GM19193 (cell line): ENCODE results near the gene DNAJA2.

Experiments used
- POLR2A ChIP-seq: IDR thresholded peaks from 4 replicates; pipeline ENCODE4 v1.6.1; 2011; ENCODE audit not compliant: insufficient read depth, insufficient read length; ENCODE audit errors: extremely low read depth

DNAJA2 gene

DNA sequence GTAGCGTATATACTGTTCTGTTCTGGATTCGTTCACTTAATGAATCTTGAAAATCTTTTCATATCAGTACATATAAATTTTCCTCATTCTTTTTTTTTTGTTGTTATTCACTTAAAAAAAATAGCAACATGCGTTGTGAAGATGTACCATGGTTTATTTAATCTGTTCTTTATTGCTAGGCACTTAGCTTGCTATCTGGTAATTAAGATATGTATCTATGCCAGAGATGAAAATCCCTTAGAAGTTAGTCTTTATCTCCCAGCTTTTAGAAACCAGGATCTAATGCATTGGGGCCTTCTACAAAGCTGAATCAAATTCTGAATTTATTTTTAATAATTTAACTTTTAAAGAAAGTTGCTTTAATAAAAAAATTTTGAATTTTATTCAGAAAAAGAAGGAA lies 13.0 kb upstream of the DNAJA2 start:
- no peak for TF ChIP-seq POLR2A

DNA sequence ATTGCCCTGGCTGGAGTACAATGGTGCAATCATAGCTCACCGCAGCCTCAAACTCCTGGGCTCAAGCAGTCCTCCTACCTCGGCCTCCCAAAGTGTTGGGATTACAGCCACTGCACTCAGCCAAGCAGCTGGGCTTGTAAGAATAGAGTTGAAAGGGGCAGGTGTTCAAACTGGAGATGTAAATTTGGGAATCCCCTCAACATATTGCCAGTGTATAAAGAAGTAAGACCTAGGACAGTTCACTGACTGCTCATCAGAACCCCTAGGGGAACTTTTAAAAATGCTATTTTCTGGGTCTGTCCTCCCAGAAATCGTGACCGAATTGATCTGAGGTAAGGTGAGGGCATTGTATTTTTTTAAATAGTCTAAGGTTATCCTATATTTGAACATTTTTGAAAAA lies 8.9 kb upstream of the DNAJA2 start:
- no peak for TF ChIP-seq POLR2A

DNA sequence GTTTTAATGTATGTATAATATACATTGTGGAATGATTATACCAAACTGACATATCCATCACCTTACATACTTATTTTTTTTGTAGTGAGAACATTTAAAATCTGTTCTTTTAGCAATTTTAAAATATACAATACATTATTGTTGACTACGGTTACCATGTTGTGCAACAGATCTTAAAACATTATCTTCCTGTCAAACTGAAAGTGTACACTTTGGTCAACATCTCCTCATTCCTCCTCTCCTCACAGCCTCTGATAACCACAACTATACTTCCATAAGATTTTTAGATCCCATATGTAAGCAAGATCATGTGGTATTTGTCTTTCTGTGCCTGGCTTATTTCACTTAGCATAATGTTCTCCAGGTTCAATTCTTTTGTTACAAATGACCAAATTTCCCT lies 7.5 kb upstream of the DNAJA2 start:
- TF ChIP-seq POLR2A: no peak

DNA sequence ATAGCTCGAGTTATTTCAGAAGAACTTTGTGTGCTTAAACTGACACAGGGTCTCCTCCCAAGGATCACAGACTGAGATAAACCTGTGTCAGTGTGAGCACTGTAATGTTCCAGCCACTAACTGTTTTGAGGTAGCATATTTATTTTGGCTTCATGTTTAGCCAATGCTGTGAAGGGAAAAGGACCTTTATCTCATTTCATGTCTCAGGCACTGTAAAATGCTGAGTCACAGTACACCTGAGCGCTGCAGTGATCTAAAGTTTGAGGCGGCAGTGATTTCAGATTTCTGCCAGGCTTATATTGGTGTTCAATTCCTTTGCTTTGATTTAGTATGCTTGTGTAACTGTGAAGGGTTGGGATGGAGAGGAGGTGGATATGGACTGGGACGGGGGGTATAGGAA lies 3.1 kb upstream of the DNAJA2 start:
- no peak for TF ChIP-seq POLR2A

DNA sequence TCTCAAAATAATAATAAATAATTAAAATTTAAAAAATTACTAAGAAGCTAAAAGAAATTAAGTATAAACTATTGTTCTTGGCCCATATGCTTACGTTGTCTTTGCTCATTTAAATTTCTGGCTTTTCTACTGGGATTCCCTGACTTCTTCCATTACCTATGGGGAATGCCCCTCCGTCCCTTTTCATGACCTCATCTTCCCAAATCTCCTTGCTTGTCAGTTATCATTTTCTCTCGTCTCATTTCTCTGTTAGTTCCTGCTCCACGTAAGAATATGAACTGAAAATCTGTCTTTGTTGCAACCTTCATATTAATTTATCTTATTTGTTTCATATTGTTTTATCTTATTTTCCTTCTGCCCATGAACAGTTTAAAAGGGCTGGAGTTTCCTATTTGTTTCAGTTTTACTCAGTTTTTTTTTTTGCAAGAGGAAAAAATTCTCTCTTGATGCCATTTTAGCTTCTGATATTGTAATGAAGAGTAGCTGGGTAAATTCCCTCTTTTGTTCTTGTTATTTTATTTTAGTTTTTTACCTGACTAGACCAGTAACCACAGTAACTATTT lies 2.5 kb upstream of the DNAJA2 start:
- no peak for TF ChIP-seq POLR2A

DNA sequence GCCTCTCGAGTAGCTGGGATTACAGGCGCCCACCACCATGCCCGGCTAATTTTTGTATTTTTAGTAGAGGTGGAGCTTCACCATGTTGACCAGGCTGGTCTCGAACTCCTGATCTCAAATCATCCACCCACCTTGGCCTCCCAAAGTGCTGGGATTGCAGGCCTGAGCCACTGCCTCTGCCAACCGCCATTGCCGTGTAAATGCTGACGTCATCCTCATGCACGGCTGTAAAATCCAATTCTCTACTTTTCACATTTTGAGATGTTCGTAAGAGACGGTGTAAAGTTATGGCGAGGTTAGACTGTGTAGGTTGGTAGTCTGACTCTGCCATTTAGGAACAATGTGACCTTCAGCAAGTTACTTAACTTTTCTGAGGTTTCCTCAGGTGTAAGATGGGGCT lies 1.7 kb upstream of the DNAJA2 start:
- no peak for TF ChIP-seq POLR2A

DNA sequence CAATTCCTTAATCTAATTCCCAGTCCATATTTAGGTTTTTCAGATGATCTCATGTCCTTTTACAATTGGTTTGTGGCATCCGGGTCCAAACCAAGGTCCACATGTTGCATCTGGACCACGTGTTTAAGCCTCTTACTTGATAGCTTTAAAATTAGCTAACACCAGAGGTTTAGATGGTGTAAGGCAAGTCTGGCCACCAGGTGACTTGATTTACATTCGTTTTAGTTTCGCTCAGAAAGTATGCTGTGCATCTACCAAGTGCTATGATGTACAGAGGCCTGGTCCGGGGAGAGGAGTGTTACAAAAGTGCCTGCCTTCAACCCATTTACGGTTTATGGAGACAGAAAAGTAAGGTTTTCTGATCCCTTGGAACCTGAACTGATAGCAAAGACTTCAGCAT lies 878 bp upstream of the DNAJA2 start:
- no peak for TF ChIP-seq POLR2A

DNA sequence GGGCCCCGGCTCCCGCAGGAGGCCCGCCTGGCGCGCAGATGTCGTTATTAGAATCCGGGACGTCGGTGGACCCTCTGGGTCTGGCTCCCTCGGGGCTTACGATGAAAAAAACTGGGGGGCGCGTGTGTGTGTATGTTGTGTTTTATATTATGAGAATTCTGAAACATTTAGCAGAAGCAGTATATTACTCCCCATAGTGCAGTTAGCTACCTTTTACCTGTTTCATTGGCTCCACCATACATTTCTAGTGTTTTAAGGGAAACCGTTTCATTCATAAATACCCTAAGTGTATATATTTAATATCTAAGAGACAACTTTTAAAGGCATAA lies 486 bp upstream of the DNAJA2 start:
- TF ChIP-seq POLR2A: no peak

DNA sequence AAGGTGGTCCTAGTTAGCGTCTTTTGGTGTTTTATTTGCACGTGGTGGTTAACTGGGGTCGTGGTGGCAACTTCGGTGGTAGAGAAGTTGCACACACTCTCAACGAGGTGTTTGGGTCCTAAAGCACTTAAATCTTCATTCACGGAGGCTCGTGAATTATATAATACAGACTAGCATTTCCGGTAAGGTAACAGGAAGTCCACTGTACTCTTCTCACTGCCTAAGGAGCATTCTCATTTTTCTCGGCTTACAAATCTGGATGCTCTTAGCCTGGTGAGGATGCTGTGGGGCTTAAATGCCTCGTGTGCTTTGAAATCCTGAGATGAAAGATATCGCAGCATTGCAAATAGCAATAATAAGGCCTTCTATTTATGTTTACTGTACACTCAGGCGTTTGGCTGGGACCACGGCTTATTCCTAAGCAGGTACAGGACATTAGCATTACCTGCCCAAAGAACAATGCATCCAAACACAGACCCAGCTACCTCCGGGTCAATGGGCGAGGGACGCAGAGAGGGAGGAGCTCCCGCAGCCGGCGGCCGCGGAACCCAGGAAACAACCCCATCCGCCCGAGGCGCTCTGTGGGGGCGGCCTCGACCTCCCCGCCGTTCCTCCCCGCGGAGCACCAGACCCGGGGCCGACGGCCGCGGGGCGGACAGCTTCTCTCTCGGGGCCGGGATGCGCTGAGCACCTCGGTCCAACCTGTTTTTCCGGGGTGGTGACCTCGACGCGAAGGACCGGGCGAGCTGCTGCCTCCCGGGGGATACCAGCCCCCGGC lies 856 bp downstream of the DNAJA2 start:
- peak; percentile 8 for TF ChIP-seq POLR2A

DNA sequence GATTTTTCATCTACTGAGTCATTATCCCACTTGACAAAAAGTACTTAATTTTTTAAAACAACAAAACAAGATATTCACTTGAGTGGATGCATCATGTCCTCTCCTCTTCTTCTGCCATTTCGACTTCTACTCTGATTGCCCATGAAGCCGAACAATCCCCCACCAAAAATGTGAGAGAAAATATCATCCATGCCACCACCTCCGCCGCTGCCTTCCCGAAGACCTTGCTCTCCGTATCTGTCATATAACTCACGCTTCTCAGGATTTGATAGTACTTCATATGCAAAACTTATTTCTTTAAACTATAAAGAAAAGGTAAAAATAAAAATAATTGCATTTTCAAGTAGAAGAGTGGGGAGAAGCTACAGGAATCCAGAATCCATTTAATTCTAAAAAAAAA lies 2.2 kb downstream of the DNAJA2 start:
- no peak for TF ChIP-seq POLR2A

DNA sequence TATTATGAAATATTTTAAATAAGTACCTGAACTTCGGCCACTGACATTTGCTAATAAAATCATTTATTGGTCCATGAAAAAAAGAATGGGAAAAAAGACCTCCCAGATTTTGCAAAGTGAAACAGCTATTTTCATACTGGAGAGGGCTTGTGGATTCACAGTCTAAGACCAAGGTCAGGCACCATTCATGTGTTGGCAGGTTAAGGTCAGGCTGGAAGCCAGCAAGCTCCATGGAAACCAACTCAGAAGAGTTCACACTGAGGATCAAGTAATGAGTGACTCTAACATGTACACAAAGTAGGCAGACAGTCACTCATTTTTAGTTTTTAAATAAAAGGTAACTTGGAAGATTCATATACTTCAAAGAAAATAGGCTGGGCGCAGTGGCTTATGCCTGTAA lies 3.4 kb downstream of the DNAJA2 start:
- TF ChIP-seq POLR2A: no peak

DNA sequence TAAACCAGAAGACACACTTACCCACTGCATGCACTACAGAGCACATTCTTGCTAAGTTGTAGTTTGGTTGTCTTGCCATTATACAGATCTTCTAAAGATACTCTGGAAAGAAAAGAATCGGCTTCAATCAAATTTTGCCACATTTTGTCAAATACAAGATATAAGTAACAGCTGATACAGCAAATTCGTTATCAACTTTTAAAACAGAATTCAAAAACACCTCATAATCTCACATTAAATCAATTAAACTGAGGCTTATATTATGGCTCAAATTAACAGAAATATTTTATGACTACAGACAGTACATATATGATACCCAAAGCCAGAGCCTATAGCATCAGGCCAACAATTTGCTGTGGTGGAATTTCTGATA lies 5.4 kb downstream of the DNAJA2 start:
- no peak for TF ChIP-seq POLR2A

DNA sequence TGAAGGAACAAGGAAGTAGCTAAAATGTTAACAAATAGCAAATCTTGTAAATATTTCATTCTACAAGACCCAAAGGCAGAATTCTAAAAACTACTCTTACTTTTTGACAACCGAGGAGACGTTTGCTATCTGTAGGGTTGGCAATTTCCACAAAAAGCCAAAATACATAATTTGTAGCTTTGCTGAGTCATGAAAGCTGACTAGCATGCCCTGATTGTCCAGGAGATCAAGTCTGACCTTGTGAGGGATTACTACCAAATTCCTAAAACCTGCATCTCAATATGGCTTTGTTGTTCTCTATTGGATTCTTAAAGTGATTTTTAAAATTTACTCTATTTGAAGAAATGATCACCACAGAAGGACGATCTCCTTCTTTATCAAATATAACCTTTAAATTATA lies 10.8 kb downstream of the DNAJA2 start:
- no peak for TF ChIP-seq POLR2A

DNA sequence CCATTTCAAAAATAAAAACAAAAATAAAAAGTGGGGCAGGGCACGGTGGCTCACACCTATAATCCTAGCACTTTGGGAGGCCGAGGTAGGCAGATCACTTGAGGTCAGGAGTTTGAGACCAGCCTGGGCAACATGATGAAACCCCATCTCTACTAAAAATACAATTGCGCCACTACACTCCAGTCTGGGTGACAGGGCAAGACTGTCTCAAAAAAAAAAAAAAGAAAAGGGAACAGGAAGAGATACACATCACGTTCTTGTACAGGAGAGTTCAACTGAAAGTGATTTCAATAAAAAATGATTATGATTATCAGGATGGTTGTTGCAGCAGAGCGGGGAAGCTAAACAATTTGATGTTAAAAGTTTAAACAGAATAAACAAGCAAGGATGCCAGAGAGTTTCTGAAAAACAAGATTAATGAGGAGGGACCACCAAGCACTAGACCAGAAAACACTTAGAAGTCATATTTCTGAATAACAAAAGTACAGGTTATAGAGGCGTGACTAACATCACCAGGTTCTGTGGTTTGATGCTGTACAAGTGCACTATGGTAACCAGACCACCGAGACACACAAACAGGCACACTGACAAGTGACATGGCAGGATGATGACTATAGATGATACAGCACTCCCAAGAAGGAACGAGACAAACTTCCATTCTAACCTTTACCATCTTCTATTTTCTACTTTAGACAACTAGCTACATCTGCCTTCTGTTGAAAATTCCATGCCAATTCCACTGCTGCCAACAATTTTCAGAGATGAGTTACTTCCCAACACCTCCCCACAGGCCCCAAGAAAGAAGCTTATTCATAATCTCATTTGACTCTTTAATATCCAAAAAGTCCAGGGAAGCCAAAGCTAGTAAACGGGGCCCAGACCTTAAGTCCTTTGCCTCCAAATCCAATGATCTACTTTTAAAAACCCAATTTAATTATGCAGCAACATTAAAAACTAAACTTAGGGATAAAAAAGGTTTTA lies 11.8 kb downstream of the DNAJA2 start:
- no peak for TF ChIP-seq POLR2A

DNA sequence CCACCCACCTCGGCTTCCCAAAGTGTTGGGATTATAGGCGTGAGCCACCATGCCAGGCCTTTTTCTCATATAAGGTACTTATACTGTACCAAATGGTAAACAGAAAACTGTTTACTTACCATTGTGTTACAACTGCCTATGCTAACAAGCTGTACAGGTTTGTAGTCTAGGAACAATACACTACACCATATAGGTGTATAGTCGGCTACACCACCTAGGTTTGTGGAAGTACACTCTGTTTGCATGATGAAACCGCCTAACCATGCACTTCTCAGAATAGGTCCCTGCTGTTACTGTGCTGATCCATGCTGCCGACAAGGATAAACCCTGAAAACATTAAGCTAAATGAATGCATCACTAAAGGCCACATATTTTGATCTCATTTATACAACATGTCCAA lies 18.9 kb downstream of the DNAJA2 start:
- TF ChIP-seq POLR2A: no peak

DNA sequence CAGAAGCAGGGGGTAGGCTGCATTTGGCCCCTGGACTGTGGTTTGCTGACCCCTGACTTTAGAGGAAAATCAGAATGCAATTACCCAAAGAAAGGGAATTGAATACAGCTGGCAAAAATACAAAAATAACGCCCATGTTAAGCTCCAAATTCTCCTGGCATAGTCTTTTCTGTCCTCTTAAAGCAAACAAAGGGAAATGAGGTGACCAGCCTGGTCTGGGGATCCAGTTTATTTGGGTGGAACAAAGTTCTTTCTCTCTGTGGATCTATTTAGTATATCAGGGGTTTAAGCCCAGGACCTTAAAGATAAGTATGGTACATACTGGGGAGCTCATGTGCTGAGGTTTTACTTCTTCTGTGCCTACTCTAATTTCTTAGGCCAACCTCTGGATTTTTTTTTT lies 23.5 kb downstream of the DNAJA2 start:
- no peak for TF ChIP-seq POLR2A
